ENCODE data around the gene PIGU.

- TF ChIP-seq, protein P1, sequence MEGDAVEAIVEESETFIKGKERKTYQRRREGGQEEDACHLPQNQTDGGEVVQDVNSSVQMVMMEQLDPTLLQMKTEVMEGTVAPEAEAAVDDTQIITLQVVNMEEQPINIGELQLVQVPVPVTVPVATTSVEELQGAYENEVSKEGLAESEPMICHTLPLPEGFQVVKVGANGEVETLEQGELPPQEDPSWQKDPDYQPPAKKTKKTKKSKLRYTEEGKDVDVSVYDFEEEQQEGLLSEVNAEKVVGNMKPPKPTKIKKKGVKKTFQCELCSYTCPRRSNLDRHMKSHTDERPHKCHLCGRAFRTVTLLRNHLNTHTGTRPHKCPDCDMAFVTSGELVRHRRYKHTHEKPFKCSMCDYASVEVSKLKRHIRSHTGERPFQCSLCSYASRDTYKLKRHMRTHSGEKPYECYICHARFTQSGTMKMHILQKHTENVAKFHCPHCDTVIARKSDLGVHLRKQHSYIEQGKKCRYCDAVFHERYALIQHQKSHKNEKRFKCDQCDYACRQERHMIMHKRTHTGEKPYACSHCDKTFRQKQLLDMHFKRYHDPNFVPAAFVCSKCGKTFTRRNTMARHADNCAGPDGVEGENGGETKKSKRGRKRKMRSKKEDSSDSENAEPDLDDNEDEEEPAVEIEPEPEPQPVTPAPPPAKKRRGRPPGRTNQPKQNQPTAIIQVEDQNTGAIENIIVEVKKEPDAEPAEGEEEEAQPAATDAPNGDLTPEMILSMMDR (IDR thresholded peaks at IDR 0.05; ENCODE audit: insufficient read depth, low read length, poor library complexity, severe bottlenecking) = no peak
- TF ChIP-seq EZH2phosphoT487 (conservative IDR thresholded peaks at IDR 0.05; ENCODE audit: low read length) = no peak
These were observed 161.2 kb downstream of the PIGU start for GRCh38 chr20:34515484-34516246.
